Measurements from ENCODE around the gene DPP9.
A peak's percentile ranks its signal among the peaks of the same experiment; 100 is the strongest.

Gene DPP9

GRCh38 chr19:4760285-4760650 is 36.6 kb upstream of the DPP9 start:
- no peak for DNase-seq (ENCODE audit: extremely low spot score)
- ChIA-PET CTCF (interaction anchor here (1.1 kb wide), 1 partner anchor 11 kb away, joined by 3 read pairs; no protein-coding TSS in a partner anchor), POLR2A (no interaction called here)
- no peak for TF ChIP-seq CTCF (IDR thresholded peaks at IDR 0.05; ENCODE audit: control extremely low read depth, extremely low read depth, low read depth, missing control alignments)

GRCh38 chr19:4759388-4760284 is 36.0 kb upstream of the DPP9 start:
- TF ChIP-seq CTCF (IDR thresholded peaks at IDR 0.05; ENCODE audit: control extremely low read depth, extremely low read depth, low read depth, missing control alignments) = no peak
- POLR2A ChIA-PET = interaction anchor here (0.6 kb wide), 1 partner anchor 655 kb away, joined by 7 read pairs; no protein-coding TSS in a partner anchor
- peak; percentile 99 for DNase-seq (ENCODE audit: extremely low spot score)
- CTCF ChIA-PET = no interaction called here

- no peak for TF ChIP-seq CTCF (IDR thresholded peaks at IDR 0.05; ENCODE audit: control extremely low read depth, extremely low read depth, low read depth, missing control alignments)
- no peak for DNase-seq (ENCODE audit: extremely low spot score)
- ChIA-PET POLR2A (no interaction called here), CTCF (no interaction called here)
These were observed 35.0 kb upstream of the DPP9 start for GRCh38 chr19:4758659-4759058.

- POLR2A ChIA-PET = no interaction called here
- DNase-seq (ENCODE audit: extremely low spot score) = no peak
- TF ChIP-seq CTCF (IDR thresholded peaks at IDR 0.05; ENCODE audit: control extremely low read depth, extremely low read depth, low read depth, missing control alignments) = no peak
- CTCF ChIA-PET = no interaction called here
These were observed 34.4 kb upstream of the DPP9 start for GRCh38 chr19:4758082-4758481.

GRCh38 chr19:4755459-4755858 is 31.8 kb upstream of the DPP9 start:
- TF ChIP-seq CTCF (IDR thresholded peaks at IDR 0.05; ENCODE audit: control extremely low read depth, extremely low read depth, low read depth, missing control alignments) = no peak
- POLR2A ChIA-PET = no interaction called here
- CTCF ChIA-PET = no interaction called here
- no peak for DNase-seq (ENCODE audit: extremely low spot score)

GRCh38 chr19:4754248-4754647 is 30.6 kb upstream of the DPP9 start:
- CTCF ChIA-PET = interaction anchor here (0.6 to 1.0 kb wide), 3 partner anchors 9 to 129 kb away, joined by 3 read pairs; no protein-coding TSS in a partner anchor

More at GRCh38 chr19:4754248-4754647, 30.6 kb upstream of the DPP9 start:
- TF ChIP-seq CTCF (IDR thresholded peaks at IDR 0.05; ENCODE audit: control extremely low read depth, extremely low read depth, low read depth, missing control alignments) = no peak
- no peak for DNase-seq (ENCODE audit: extremely low spot score)
- POLR2A ChIA-PET = no interaction called here

All from GM10248 (cell line).